Muscle of leg (tissue), 11 donors: ENCODE measurements around the gene SHMT1. TPM values are rescaled to one million over a fixed set of nuclear protein-coding genes. Genes with fewer than 3 reads are reported as not detected.
"Not testable (repeated sequence)": the region's sequence is repeated elsewhere in the genome, so short reads cannot be mapped to it uniquely, and the experiment has no call there.

Experiments used
- DNase-seq: peaks from one replicate; pipeline ENCODE4 v3.0.0; 2013
- H3K27ac ChIP-seq: one replicate; pipeline ENCODE4 v1.5.1; 2013; ENCODE audit warnings: mild to moderate bottlenecking, low read length, control low read depth
- H3K27me3 ChIP-seq: one replicate; pipeline ENCODE4 v1.6.1; 2013; ENCODE audit warnings: low read length; ENCODE audit not compliant: control insufficient read depth, insufficient read depth
- H3K36me3 ChIP-seq: one replicate; pipeline ENCODE4 v1.6.1; 2013; ENCODE audit warnings: low read length; ENCODE audit not compliant: control insufficient read depth, insufficient read depth
- H3K4me1 ChIP-seq: one replicate; pipeline ENCODE4 v1.6.1; 2013; ENCODE audit warnings: low read length; ENCODE audit not compliant: control insufficient read depth, insufficient read depth
- H3K4me3 ChIP-seq: one replicate; pipeline ENCODE4 v1.5.1; 2013; ENCODE audit warnings: low read length, control low read depth
- H3K9me3 ChIP-seq: replicated peaks from 2 replicates; pipeline ENCODE4 v1.6.1; 2013; ENCODE audit warnings: low read depth, low read length; ENCODE audit not compliant: control insufficient read depth
- WGBS: methylation state at CpG from one replicate; pipeline ENCODE4 v1.1.5; 2013; ENCODE audit warnings: missing lambda C conversion rate; ENCODE audit not compliant: insufficient coverage; 5-methylcytosine and 5-hydroxymethylcytosine counted together
- polyA plus RNA-seq, 8 donors: library from polyadenylated mRNA; unstranded; fragments of 120-200 nt; gene quantifications; one replicate each; pipeline versions ENCODE4 v1.2.1 to v1.2.3, GENCODE V29; 2013; ENCODE audit warnings: inconsistent platforms in 1 of 8, low replicate concordance in 1 of 8; ENCODE audit not compliant: insufficient read length in 8 of 8, insufficient read depth in 1 of 8
- total RNA-seq: library from RNA; stranded (reverse); fragments of 120-200 nt; gene quantifications from one replicate; pipeline ENCODE4 v1.2.4, GENCODE V29; 2013

The SHMT1 gene
- total and polyA plus RNA-seq, 9 donors: 7.0 to 14.1 (median 11.2) TPM

GRCh38 chr17:18388728-18389127, 25.4 kb upstream of the SHMT1 start:
- WGBS: no CpG with 5 or more reads among the region's 10 CpGs
- not testable (repeated sequence) for H3K4me3 ChIP-seq

GRCh38 chr17:18388266-18388665, 24.9 kb upstream of the SHMT1 start:
- WGBS: 76% methylated on average over 4 of the region's 4 CpGs
- not testable (repeated sequence) for H3K9me3 ChIP-seq, H3K27ac ChIP-seq, H3K4me1 ChIP-seq, H3K4me3 ChIP-seq, H3K27me3 ChIP-seq, H3K36me3 ChIP-seq, DNase-seq

More at GRCh38 chr17:18388728-18389127, 25.4 kb upstream of the SHMT1 start:
- not testable (repeated sequence) for H3K9me3 ChIP-seq, H3K36me3 ChIP-seq, DNase-seq, H3K27me3 ChIP-seq, H3K27ac ChIP-seq, H3K4me1 ChIP-seq

DNA sequence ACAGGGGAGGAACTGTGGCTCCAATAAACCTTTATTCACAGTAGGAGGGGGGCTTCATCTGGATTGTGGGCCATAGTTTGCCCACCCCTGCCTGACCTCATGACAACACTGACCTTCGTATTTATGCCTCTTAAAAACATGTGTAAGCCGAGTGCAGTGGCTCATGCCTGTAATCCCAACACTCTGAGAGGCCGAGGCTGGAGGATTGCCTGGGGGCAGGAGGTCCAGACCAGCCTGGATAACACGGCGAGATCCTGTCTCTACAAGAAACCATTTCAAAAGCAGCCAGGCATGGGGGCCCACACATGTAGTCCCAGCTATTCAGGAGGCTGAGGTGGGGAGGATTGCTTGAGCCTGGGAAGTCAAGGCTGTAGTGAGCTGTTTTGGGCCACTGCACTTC, 24.2 kb upstream of the SHMT1 start:
- not testable (repeated sequence) for H3K36me3 ChIP-seq, H3K27ac ChIP-seq, H3K4me3 ChIP-seq, H3K9me3 ChIP-seq, DNase-seq, H3K4me1 ChIP-seq
- 65% methylated on average over 3 of the region's 5 CpGs for WGBS
- peaks cover 13% of the 10 kb centered on the region for H3K27me3 ChIP-seq

DNA sequence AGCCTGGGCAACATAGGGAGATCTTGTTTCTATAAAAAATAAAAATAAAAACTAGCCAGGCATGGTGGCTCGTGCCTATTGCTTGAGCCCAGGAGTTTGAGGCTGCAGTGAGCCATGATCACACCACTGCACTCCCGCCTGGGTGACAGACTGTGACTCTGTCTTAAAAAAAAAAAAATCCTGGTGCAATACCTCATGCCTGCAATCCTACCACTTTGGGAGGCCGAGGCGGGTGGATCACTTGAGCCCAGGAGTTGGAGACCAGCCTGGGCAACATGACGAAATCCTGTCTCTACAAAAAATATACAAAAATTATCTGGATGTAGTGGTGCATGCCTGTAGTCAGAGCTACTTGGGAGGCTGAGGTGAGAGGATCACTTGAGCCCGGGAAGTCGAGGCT, 20.9 kb upstream of the SHMT1 start:
- H3K4me3 ChIP-seq, H3K9me3 ChIP-seq, H3K27ac ChIP-seq, H3K4me1 ChIP-seq, DNase-seq, H3K36me3 ChIP-seq: not testable (repeated sequence)
- peaks cover 23% of the 10 kb centered on the region for H3K27me3 ChIP-seq
- 94% methylated on average over 2 of the region's 7 CpGs for WGBS

DNA sequence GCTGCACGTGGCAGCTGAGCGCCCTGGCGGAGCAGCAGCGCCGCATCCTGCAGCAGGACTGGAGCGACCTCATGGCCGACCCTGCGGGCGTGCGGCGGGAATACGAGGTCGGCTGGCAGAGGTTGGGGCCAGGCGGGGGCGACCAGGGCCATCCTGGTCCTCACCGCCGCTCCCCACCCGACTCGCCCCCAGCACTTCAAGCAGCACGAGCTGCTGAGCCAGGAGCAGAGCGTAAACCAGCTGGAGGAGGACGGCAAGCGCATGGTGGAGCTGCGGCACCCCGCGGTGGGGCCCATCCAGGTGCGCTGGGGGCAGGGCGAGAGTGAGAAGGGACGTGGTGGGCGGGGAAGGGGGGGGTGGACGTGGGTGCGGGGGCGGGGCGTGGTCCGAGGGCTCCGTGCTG, 19.7 kb upstream of the SHMT1 start:
- not testable (repeated sequence) for H3K27ac ChIP-seq, H3K36me3 ChIP-seq, H3K4me1 ChIP-seq, DNase-seq, H3K9me3 ChIP-seq, H3K4me3 ChIP-seq
- peaks cover 23% of the 10 kb centered on the region for H3K27me3 ChIP-seq
- WGBS: 26% methylated on average over 20 of the region's 36 CpGs

DNA sequence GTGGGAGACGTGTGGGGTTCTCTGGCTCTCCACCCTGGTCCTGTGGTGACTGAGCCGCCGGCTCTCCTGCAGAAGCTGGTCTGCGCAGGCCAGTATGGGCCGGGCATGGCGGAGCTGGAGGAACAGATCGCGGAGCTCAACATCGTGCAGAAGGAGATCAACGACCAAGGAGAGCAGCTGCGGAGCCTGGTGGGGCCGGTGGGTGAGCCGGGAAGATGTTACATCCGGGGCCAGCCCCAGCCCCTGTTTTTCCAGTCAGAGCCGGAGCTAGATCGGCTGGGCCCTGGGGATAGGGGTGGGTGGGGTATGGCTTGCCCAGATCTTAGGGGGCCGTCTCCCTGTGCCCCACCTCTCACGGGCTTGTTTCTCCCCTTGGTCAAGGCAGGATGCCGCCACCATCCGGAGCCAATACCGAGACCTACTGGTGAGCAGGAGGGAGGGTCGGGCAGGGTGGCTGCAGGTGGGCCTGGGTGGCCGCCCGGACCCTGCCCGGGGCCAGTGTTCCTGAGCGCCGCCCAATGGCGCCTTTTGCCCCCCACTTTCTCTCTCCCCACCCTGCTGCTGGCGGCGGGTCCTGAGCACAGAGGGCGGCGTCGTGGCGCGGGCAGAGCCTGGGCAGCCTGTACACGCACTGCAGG, 19.2 kb upstream of the SHMT1 start:
- DNase-seq: no peak
- Histone ChIP-seq H3K4me3 (no peak overlapping the region), H3K27me3 (peaks cover 23% of the 10 kb centered on the region), H3K27ac (no peak overlapping the region), H3K36me3 (no peaks in the 10 kb centered on the region), H3K9me3 (no peaks in the 10 kb centered on the region), H3K4me1 (no peaks in the 10 kb centered on the region)
- 48% methylated on average over 32 of the region's 36 CpGs for WGBS

GRCh38 chr17:18381953-18382245, 18.5 kb upstream of the SHMT1 start:
- Histone ChIP-seq H3K27ac (no peak overlapping the region), H3K9me3 (no peaks in the 10 kb centered on the region), H3K36me3 (no peaks in the 10 kb centered on the region), H3K4me1 (no peaks in the 10 kb centered on the region), H3K4me3 (no peak overlapping the region), H3K27me3 (peaks cover 23% of the 10 kb centered on the region)
- 72% methylated on average over 3 of the region's 3 CpGs for WGBS
- DNase-seq: no peak

DNA sequence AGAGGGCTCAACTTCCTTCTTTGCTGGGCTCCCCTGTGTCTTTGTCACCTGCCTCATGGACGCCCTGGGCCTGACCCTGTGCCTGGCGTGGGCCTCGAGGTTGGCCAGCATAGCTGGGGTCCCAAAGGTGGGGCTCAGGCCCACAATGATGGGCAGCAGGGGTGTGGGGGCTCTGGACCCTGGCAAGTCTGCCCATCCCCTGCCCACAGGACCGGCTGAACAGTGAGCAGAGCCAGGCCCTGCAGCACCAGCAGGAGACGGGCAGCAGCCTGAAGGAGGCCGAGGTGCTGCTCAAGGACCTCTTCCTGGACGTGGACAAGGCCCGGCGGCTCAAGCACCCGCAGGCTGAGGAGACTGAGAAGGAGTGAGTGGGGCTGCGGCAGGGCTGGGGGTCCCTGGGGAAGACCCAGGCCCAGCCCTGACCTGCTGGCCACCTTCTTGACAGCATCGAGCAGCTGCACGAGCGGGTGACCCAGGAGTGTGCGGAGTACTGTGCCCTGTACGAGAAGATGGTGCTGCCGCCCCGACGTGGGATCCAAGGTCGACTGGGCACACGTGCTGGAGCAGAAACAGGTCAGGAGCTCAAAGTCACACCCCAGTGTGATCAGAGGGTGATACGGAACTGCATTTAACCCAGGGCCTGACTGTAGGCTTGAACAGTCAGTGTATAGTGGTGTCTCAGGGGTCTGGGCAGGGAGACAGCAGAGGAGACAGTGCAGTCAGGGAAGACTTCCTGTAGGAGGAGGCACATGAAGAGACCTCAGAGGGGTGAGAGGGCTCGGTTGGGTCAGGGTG, 18.0 kb upstream of the SHMT1 start:
- no peak overlapping the region for H3K4me3 ChIP-seq
- no peaks in the 10 kb centered on the region for H3K36me3 ChIP-seq
- H3K27ac ChIP-seq: no peak overlapping the region
- H3K4me1 ChIP-seq: no peaks in the 10 kb centered on the region
- no peaks in the 10 kb centered on the region for H3K9me3 ChIP-seq
- peaks cover 23% of the 10 kb centered on the region for H3K27me3 ChIP-seq
- 71% methylated on average over 21 of the region's 23 CpGs for WGBS
- no peak for DNase-seq

DNA sequence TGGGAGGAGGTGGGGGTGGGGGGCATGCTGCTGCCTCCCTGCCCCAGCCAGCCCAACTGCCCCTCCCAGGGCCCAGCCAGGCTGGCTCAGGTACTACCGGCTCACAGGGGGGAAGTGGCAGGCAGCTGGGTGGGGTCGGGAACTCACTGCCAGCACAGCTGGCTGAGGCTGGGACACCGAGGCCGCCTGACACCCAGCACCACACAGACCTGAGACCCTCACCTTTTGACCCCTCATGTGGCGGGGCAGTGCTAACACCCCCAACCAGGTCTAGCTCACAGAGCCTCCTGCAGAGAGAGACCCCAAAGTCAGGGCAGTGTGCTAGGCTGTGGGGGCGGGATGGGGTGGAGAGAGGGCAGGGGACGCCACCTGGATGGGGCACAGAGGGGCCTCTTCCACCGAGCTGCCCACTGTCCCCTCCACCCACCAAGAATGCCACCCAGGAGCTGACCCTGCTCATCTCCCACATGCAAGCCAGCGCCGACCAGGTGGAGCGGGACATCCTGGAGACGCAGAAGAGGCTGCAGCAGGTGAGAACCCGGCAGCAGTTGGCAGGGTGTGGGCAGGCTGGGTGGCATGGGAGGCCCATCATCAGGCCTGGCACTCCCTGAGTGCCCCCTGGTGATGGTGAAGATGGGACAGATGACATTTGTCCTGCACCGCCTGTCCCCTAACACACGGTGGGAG, 17.3 kb upstream of the SHMT1 start:
- 79% methylated on average over 7 of the region's 15 CpGs for WGBS
- peaks cover 23% of the 10 kb centered on the region for H3K27me3 ChIP-seq

GRCh38 chr17:18379246-18380146, 16.1 kb upstream of the SHMT1 start:
- WGBS: 68% methylated on average over 9 of the region's 16 CpGs
- Histone ChIP-seq H3K27me3 (peaks cover 23% of the 10 kb centered on the region), H3K9me3 (peaks cover 4% of the 10 kb centered on the region), H3K4me3 (no peak overlapping the region), H3K4me1 (no peaks in the 10 kb centered on the region), H3K27ac (no peak overlapping the region), H3K36me3 (no peaks in the 10 kb centered on the region)
- DNase-seq: no peak

More for the DNA sequence above, 17.3 kb upstream of the SHMT1 start:
- Histone ChIP-seq H3K9me3 (no peaks in the 10 kb centered on the region), H3K4me1 (no peaks in the 10 kb centered on the region), H3K4me3 (no peak overlapping the region), H3K27ac (no peak overlapping the region), H3K36me3 (no peaks in the 10 kb centered on the region)
- DNase-seq: no peak
